AG04449 (cell line): ENCODE results near the gene OTOG.

Experiments
- CTCF ChIA-PET: fragments of 350-600 bp; formaldehyde crosslinking; extraction: SDS; loops from one replicate; lab custom pipeline; 2021; ENCODE audit warnings: antibody characterized with exemption; lab: Yijun Ruan, JAX
- POLR2A ChIA-PET: fragments of 400-600, 350-600 bp; formaldehyde crosslinking; extraction: SDS; loops from one replicate; lab custom pipeline; 2020; ENCODE audit warnings: antibody characterized with exemption, inconsistent platforms; lab: Yijun Ruan, JAX
- DNase-seq: peaks from one replicate; pipeline ENCODE4 v3.0.0-alpha.2; 2010; ENCODE audit warnings: low read depth, low spot score
- H3K4me3 ChIP-seq: 2 replicates; pipeline ENCODE4 v1.5.1; 2011; ENCODE audit warnings: low read depth, mild to moderate bottlenecking, control low read depth, low read length
- TF ChIP-seq, protein P1 (sequence below): IDR thresholded peaks from one replicate; pipeline ENCODE4 v1.5.1; 2011; ENCODE audit warnings: mild to moderate bottlenecking, moderate library complexity, low read length, control low read depth, inconsistent platforms; ENCODE audit not compliant: insufficient read depth; ENCODE audit errors: missing control alignments

OTOG gene

DNA sequence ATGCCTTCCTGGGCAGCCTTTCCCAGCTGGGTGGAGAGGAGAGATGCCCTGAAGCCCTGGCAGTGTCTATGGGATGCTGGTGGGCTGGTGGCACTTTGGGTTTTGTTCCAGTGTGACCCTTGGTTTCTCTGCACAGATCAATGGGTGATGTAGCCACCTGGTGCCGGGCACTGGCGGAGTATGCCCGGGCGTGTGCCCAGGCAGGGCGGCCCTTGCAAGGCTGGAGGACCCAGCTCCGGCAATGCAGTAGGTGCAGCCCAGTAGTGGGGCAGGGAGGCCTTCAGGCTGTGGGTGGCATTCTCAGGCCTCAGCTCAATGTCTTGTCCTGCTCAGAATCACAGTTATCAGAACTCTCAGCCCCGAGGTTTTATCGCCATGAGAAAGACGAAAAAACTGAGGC lies 11.9 kb downstream of the OTOG start:
- POLR2A ChIA-PET, result no interaction called here
- CTCF ChIA-PET, result interaction anchor here (1.6 kb wide), 1 partner anchor 40 kb away, joined by 3 read pairs; no protein-coding TSS in a partner anchor

DNA sequence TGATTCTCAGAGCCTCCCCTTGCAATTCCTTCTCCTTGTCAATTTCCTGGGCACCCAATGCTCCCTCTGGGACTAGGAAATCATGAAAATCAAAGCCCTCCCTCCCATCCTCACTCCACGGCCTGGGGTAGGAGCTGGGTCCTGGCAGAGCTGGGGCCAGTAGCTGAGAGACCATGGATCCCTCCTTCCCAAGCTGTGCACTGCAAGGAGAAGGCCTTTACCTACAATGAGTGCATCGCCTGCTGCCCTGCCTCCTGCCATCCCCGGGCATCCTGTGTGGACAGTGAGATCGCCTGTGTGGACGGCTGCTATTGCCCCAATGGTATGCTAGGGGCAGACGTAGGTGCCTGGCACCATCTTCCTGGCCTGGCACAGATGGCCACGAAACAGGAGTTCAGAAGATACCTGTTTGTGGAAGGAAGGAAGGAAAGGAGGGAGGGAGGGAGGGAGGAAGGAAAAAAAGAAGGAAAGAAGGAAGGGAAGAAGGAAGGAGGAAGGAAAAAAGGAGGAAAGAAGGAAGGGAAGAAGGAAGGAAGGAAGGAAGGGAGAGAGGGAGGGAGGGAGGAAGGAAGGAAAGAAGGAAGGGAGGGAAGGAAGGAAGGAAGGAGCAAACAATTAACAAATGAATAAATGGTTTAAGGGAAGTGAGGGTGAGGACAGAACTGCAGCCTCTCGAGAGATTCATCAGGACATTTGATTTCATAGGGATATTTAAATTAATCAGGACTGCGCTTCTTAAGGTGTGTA lies 12.5 kb downstream of the OTOG start:
- H3K4me3 ChIP-seq, result no peak overlapping the region
- CTCF ChIA-PET, result interaction anchor here (1.6 kb wide), 1 partner anchor 39 kb away, joined by 3 read pairs; no protein-coding TSS in a partner anchor
- no peak for DNase-seq
- TF ChIP-seq, protein P1, sequence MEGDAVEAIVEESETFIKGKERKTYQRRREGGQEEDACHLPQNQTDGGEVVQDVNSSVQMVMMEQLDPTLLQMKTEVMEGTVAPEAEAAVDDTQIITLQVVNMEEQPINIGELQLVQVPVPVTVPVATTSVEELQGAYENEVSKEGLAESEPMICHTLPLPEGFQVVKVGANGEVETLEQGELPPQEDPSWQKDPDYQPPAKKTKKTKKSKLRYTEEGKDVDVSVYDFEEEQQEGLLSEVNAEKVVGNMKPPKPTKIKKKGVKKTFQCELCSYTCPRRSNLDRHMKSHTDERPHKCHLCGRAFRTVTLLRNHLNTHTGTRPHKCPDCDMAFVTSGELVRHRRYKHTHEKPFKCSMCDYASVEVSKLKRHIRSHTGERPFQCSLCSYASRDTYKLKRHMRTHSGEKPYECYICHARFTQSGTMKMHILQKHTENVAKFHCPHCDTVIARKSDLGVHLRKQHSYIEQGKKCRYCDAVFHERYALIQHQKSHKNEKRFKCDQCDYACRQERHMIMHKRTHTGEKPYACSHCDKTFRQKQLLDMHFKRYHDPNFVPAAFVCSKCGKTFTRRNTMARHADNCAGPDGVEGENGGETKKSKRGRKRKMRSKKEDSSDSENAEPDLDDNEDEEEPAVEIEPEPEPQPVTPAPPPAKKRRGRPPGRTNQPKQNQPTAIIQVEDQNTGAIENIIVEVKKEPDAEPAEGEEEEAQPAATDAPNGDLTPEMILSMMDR, result no peak
- POLR2A ChIA-PET, result no interaction called here

More for the DNA sequence above, 11.9 kb downstream of the OTOG start:
- DNase-seq, result no peak
- H3K4me3 ChIP-seq, result no peak overlapping the region
- TF ChIP-seq, protein P1, result no peak

DNA sequence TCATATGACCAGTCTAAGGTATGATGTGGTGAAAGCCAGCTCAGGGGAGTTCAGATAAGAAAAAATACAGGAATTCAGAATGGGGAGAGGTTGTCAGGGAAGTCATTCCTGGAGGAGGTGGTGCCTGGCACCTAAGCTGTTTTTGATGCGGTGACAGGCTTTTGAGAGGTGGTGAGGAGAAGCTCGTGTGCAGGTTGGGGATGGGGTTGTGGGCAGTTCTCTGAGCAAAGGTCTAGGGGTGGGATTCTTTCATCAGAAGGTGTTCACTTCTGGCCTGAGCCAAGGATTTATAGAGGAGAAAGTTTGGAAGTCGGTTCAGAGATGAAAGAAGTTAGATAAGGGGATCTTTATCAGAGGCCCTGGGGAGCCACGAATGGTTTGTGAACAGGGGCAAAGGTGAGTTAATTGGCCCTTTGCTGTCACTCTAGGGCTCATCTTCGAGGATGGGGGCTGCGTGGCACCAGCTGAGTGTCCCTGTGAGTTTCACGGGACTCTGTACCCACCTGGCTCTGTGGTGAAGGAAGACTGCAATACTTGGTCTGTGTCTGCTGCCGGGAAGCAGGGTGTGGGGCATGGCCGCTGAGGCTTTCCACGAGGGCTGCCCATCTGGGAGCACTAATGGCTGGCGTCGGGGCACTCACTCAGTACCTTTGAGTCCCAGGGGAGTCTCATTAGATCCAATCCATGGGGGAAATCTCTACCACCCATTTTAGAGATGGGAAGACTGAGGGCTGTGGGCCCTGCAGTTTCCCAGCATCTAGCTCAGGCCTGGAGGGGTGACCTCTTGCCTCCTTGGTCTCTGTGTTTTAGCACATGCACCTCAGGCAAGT lies 13.4 kb downstream of the OTOG start:
- no peak overlapping the region for H3K4me3 ChIP-seq
- no peak for DNase-seq
- CTCF ChIA-PET, result no interaction called here
- TF ChIP-seq, protein P1, result no peak
- POLR2A ChIA-PET, result no interaction called here

DNA sequence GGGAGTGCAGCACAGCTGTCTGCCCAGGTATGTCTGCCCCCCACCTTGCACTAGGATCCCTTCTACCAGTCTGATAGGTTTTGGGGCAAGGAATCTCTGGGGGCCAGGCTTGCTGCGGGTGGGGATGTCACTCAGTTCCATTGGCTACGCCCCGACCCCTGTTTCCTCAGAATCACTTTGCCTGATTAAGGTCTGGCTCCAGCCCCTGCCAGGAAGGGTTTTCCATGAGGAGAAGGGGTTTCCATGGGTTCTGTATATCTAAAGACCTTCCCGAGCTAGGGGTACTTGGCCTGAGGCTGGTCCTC lies 14.0 kb downstream of the OTOG start:
- ChIA-PET POLR2A (no interaction called here), CTCF (no interaction called here)
- H3K4me3 ChIP-seq, result no peak overlapping the region
- TF ChIP-seq, protein P1, result no peak
- no peak for DNase-seq

DNA sequence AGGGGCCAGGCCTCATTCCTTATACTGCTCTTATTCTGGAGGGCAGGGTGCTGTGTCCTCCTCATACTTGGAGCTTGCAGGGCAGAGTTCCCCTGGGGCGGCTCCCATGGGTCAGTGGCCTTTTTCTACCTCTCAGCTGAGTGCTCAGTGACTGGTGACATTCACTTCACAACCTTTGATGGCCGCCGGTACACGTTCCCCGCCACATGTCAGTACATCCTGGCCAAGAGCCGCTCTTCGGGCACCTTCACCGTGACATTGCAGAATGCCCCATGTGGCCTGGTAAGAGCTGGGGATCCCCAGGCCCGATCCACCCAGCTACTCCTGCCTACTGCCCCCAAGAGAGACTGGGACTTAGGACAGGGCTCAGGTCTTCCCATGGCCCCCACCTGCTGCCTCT lies 14.5 kb downstream of the OTOG start:
- no peak overlapping the region for H3K4me3 ChIP-seq
- ChIA-PET POLR2A (no interaction called here), CTCF (no interaction called here)
- TF ChIP-seq, protein P1, result no peak
- no peak for DNase-seq

DNA sequence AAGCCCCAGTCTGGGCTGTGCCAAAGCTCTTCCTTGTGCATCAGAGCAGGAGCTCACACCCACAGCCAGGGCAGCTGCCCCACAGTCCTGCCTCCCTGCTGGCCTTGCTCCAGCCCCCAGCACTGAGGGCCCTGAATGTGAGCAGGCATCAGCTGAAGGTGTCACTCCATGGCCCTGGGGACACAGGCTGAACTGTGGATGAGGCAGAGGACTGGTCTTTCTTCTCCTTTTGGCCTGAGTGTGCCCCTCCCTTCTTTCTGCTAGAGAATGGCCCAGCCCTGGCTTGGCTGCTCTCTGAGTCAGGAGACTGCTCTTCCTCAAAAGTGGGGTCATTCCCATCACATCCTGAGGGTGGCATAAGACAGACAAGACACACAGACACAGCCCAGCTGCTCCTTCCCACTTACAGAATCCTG lies 16.2 kb downstream of the OTOG start:
- H3K4me3 ChIP-seq, result no peak overlapping the region
- ChIA-PET CTCF (no interaction called here), POLR2A (no interaction called here)
- no peak for DNase-seq
- TF ChIP-seq, protein P1, result no peak
